ENCODE measurements around the gene HAAO.
A peak's percentile ranks its signal among the peaks of the same experiment; 100 is the strongest.

DNA sequence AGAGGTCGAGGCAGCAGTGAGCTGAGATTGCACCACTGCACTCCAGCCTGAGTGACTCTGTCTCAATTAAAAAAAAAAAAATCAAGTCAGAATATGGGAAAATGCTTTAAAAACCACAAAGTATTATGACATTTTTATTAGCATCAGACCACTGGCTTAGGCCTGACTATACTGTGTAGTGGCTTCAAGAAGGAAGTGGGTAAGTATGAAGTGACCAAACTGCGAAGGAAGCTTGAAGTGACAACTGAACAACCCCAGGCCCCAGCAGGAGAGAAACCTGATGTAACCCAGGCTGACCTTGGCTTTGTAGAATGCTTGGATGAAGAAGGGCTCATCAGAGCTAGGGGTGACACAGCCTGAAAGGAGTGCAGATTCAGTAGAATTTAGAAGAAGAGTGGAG lies 21.4 kb upstream of the HAAO start:
- TF ChIP-seq, protein P1, sequence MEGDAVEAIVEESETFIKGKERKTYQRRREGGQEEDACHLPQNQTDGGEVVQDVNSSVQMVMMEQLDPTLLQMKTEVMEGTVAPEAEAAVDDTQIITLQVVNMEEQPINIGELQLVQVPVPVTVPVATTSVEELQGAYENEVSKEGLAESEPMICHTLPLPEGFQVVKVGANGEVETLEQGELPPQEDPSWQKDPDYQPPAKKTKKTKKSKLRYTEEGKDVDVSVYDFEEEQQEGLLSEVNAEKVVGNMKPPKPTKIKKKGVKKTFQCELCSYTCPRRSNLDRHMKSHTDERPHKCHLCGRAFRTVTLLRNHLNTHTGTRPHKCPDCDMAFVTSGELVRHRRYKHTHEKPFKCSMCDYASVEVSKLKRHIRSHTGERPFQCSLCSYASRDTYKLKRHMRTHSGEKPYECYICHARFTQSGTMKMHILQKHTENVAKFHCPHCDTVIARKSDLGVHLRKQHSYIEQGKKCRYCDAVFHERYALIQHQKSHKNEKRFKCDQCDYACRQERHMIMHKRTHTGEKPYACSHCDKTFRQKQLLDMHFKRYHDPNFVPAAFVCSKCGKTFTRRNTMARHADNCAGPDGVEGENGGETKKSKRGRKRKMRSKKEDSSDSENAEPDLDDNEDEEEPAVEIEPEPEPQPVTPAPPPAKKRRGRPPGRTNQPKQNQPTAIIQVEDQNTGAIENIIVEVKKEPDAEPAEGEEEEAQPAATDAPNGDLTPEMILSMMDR (IDR thresholded peaks at IDR 0.05; ENCODE audit: insufficient read depth, low read length) = no peak
- TF ChIP-seq POLR2AphosphoS5 (IDR thresholded peaks at IDR 0.05; ENCODE audit: low read depth) (no peak), SPI1 (IDR thresholded peaks at IDR 0.05; ENCODE audit: borderline replicate concordance, low read depth) (peak; percentile 3; the same call in 1 of the 2 replicates)
- TF ChIP-seq, protein P2, sequence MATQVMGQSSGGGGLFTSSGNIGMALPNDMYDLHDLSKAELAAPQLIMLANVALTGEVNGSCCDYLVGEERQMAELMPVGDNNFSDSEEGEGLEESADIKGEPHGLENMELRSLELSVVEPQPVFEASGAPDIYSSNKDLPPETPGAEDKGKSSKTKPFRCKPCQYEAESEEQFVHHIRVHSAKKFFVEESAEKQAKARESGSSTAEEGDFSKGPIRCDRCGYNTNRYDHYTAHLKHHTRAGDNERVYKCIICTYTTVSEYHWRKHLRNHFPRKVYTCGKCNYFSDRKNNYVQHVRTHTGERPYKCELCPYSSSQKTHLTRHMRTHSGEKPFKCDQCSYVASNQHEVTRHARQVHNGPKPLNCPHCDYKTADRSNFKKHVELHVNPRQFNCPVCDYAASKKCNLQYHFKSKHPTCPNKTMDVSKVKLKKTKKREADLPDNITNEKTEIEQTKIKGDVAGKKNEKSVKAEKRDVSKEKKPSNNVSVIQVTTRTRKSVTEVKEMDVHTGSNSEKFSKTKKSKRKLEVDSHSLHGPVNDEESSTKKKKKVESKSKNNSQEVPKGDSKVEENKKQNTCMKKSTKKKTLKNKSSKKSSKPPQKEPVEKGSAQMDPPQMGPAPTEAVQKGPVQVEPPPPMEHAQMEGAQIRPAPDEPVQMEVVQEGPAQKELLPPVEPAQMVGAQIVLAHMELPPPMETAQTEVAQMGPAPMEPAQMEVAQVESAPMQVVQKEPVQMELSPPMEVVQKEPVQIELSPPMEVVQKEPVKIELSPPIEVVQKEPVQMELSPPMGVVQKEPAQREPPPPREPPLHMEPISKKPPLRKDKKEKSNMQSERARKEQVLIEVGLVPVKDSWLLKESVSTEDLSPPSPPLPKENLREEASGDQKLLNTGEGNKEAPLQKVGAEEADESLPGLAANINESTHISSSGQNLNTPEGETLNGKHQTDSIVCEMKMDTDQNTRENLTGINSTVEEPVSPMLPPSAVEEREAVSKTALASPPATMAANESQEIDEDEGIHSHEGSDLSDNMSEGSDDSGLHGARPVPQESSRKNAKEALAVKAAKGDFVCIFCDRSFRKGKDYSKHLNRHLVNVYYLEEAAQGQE (IDR thresholded peaks at IDR 0.05; ENCODE audit: insufficient replicate concordance, low read depth) = no peak

Measured in HL-60 (cell line).